HPDE6-E6E7 (cell line): ENCODE results near the gene CRYAB.
"Not testable (repeated sequence)": the region's sequence is repeated elsewhere in the genome, so short reads cannot be mapped to it uniquely, and the experiment has no call there.

Source experiments
- DNase-seq: peaks from one replicate; pipeline ENCODE4 v3.0.0; 2011; ENCODE audit warnings: missing footprints; ENCODE audit errors: extremely low spot score

The CRYAB gene

DNA sequence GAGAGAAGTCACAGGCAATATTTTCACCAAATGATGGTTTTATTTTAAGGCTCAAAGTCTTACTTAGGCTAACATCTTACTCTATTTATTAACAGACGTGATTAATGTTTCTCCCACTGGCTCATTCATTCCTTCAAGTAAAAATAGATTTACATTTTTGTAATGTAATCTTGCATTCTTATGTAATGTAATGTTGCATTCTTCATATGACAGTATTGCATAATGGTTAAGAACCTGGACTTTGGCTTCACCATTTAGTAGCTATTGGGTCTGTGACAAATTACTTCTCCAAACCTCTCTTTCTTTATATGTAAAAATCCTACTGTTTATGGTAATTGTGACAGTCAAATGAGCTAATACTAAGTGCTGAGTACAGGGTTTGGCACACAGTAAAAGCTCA lies 22.3 kb upstream of the CRYAB start:
- DNase-seq, result no peak

- not testable (repeated sequence) for DNase-seq
These were observed 21.6 kb upstream of the CRYAB start for GRCh38 chr11:111933176-111933575.

DNA sequence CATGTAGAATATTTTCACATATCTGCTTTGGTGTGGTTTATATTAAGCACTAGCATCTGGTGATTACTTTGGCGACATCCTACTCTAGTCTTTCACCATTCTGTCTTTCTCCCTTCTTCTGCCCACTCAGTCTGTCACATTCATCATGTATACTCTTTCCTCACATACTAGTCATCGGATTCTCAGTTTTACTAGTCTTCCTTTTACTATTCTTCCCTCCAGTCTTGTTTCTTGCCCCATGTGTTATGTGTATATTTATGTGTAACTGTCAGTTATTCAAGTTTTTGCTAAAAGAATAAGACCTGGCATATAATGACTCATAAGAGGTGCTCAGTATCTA lies 21.0 kb upstream of the CRYAB start:
- DNase-seq, result no peak

- no peak for DNase-seq
These were observed 18.9 kb upstream of the CRYAB start for GRCh38 chr11:111930472-111930871.

GRCh38 chr11:111926505-111927391 lies 15.2 kb upstream of the CRYAB start:
- peak; percentile 89 for DNase-seq

GRCh38 chr11:111925953-111926352 lies 14.4 kb upstream of the CRYAB start:
- no peak for DNase-seq

- no peak for DNase-seq
These were observed 12.4 kb upstream of the CRYAB start for GRCh38 chr11:111923951-111924350.

DNA sequence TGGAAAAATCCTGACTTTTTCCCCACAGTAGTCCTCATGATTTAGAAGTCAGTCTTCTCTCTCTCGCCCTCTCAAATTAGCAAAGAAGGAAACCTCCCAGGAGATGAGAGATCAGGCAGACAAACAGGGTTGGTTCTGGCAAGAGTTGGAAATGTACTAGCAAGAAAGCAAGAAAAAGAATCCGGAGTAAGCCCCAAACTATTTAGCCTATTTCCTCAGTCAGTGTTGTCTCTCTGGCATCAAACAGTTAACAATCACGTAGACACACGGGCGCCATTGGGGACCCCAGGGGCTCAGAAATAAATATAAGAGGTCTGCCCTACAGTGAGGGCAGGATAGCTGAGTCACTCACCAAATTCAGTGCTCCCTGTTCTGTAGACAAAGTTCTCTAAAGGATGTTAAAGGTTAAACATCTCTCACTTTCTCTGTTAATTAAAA lies 11.8 kb upstream of the CRYAB start:
- DNase-seq, result no peak

DNA sequence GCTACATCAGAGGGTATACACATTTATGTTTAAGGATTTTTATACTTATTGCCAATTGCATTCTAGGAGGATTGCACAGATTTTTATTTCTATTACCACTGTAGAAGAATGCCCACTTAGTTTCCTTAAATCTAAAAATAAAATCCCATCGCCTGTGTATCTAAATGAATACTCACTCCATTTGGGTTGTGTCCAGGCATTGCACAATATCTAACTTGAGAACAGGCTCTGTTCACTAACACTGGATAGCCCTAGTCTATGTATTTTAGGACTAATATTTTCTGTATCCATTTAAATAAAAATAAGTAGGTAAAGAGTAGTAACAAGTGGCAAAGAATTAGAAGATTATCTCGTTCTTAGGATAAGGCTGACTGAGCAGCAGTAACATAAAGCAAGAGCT lies 11.2 kb upstream of the CRYAB start:
- DNase-seq, result no peak

GRCh38 chr11:111921541-111922230 lies 10.1 kb upstream of the CRYAB start:
- no peak for DNase-seq

- no peak for DNase-seq
These were observed 9.3 kb upstream of the CRYAB start for GRCh38 chr11:111920908-111921307.

DNA sequence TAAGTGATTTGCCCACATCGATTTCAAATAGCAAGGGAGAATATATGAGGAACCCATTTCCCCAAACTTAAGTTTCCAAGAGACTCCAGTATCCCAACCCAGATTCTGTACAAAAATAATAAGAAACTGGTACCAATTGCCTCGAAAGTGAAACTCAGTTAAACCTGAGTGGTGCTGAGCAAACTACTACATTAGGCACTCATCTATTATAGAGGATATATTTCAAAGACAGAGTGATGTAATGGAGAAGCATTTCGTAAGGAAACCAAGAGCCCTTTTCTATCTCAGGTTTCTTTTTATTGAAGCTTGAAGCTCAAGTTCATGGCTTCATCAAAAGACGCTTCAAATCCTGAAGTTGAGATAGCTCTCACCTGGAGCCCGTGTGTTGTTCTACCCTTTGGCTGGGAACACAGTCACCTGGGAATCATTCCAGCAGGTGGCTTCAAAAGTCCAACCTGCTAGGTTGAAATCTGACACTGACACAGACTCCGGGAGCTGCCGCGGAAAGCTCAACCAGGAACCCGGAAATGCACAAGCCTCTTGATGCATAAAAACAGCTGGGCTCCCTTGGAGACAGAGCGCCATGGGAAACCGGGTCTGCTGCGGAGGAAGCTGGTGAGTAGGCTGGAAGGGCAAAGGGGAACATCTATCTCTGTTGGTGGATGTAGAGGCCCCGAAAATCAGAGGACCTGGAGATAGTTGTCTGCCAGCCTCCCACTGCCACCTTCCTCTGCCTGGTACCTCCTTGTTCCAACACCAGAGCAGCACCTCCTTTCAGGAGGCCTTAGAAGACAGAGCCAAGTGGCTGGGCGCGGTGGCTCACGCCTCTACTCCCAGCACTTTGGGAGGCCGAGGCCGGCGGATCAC lies 7.1 kb upstream of the CRYAB start, which contains the start of gene C11orf52:
Gene C11orf52, plus strand, starts transcription at position 524 of the 867 bp plus-strand sequence. Its CDS starts 60 bp downstream, at position 584.
- peak; percentile 81 for DNase-seq

GRCh38 chr11:111917788-111918187 lies 6.2 kb upstream of the CRYAB start:
- no peak for DNase-seq

GRCh38 chr11:111917312-111917711 lies 5.7 kb upstream of the CRYAB start:
- DNase-seq, result no peak

DNA sequence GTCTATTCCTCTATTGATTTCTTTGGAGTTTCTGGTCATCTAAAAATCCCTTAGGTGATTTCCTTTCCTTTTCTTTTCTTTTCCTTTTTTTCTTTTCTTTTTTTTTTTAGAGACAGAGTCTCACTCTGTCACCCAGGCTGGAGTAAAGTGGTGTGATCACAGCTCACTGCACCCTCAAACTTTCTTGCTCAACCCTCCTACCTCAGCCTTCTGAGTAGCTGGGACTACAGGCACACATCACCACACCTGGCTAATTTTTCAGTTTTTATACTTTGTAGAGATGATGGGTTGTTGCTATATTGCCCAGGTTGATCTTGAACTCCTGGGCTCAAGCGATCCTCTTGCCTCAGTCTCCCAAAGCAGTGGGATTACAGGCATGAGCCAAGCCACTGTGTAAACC lies 5.2 kb upstream of the CRYAB start:
- DNase-seq, result no peak

DNA sequence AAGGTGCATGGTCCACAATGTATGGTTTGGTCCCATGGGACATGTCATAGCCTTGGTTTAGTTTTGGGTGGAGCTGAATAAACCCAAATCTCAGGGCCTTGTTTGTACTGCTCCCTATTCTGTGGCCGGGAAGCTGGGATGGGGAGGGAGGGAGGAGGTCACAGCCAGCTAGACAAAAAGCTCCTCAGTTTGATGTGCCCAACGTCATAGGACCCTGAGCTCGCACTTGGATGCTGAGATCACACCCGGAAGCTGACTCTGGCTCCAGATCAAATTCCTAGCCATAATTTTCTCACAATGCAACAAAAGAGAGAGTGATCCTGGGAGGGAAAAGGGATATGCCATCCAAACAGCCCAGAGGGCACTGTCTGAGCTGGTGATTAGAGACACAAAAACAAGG lies 2.4 kb upstream of the CRYAB start:
- no peak for DNase-seq

DNA sequence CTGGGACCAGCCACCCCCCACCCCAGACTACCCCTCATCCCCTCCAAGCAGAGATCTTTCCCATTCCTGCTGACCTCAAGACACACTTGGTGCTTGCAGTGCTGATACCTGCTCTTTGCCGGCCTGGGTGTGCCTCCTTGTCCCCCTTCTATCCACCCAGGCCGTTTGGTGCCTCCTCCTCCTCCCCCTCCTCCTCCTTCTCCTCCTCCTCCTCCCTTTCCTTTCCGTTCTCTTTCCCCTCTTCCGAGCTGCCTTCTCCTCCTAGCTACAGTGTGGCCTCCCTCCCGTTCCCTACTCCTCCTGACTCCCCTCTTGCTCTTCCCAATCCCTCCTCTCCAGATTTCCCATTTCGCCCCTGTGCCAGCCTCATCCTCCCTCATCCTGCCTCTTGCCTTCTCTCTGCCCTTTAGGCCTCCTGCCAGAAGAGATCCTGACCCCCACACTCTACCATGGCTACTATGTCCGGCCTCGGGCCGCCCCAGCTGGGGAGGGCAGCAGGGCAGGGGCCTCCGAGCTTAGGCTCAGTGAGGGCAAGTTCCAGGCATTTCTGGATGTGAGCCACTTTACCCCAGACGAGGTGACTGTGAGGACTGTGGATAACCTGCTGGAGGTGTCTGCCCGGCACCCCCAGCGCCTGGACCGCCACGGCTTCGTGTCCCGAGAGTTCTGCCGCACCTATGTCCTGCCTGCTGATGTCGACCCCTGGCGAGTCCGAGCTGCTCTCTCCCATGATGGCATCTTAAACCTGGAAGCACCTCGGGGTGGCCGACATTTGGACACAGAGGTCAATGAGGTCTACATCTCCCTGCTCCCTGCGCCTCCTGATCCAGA lies 1.7 kb upstream of the CRYAB start:
- DNase-seq, result no peak

DNA sequence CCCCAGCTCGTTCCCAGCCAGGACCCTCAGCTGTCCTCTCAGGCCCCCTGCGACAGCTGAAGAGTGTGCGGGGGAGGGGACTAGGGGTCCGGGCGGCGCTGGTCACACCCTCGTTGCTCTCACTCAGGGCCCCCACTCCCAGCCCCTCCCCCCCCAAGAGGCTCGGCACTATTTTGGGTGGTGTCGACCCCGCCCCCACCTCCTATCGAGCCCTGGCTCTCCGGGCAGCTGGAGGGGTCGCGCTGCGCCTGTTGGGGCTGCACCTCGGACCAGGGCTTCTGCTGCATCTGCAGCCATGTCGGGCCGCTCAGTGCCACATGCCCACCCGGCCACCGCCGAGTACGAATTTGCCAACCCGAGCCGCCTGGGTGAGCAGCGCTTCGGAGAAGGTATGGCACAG lies 965 bp upstream of the CRYAB start, which contains the start of gene HSPB2:
Gene HSPB2, plus strand, starts transcription at position 200 of the 400 bp plus-strand sequence. Its CDS starts 96 bp downstream, at position 296.
- DNase-seq, result no peak

- no peak for DNase-seq
These were observed 651 bp downstream of the CRYAB start for GRCh38 chr11:111910676-111911562.

DNA sequence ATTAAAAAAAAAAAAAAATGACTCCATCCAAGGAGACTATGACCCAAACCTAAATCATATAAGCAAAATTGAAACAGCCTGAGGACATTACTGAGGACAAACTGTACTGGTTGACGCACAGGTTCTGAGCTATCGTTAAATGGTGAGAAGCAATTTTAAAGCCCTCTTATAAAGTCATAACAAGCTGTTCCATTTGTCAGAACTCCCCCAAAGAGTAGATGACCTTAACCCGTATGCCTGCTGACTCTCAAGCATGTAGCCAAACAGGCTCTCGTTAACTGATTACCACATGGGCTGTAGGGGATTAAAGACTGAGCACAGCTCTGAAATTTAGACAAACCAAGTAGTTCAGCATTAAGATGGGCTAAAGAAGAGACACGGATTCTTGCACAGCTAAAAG lies 2.2 kb downstream of the CRYAB start:
- DNase-seq, result no peak
